Diencephalon (tissue), 1 donor: ENCODE measurements around the gene ACCSL. TPM values are rescaled to one million over a fixed set of nuclear protein-coding genes. Genes with fewer than 3 reads are reported as not detected.

ENCODE experiments used
- total RNA-seq: library from RNA; depleted of rRNA; stranded (reverse); fragments of >200 nt; gene quantifications from one replicate; pipeline ENCODE4 v1.2.3, GENCODE V29; 2014

Gene ACCSL
- not detected for total RNA-seq

GRCh38 chr11:44047931-44048431 lies at the start of gene ACCSL:
Gene ACCSL (plus strand): TSS chr11:44047981. CDS start chr11:44048037, 56 bp downstream.

DNA sequence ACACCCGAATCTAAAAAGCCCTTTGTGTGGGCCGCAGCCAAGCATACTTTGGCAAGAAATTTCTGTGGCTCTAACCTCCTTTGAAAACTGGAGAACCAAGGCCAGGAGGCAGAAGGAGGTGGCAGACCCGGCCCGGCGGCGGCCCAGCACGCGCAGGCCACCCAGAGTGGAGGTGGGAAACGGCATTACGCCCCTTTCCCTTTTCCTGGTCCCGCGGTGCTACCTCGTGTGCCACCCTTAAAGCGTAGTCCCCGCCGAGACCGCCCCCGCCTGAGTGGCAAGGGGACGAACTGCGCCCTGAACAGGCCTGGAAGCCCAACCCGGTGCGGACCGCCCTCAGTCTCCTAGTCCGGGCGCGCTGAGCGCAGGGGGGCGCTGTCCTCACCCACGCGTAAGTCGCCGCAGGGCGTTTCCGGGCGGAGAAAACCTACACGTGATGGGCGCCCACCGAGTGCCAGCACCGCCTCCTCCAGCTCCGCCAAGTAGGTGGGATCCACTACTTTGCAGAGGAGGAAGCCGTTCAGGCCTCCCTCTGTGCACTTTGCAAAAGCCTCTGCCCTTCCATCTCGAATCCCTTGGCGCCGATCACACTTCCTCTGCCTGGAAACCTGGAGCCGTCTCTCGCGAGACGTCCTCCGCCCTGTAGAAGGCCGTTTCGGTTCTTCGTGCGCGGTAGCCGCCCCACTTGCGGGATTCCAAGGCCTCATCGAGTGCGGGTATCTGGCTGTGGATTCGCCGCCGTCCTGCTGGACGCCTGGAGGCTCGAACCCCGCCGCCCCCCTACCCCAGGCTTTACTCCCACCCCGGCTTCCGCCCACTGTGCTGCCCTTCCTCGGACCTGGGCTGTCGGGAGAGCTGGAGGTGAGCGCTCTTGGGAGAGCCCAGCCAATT lies 18.3 kb downstream of the ACCSL start, which contains the start of gene ACCS:
TSS of gene ACCS (plus strand) at position 430 of the 891 bp plus-strand sequence. CDS start 1,358 bp downstream, outside the sequence.

DNA sequence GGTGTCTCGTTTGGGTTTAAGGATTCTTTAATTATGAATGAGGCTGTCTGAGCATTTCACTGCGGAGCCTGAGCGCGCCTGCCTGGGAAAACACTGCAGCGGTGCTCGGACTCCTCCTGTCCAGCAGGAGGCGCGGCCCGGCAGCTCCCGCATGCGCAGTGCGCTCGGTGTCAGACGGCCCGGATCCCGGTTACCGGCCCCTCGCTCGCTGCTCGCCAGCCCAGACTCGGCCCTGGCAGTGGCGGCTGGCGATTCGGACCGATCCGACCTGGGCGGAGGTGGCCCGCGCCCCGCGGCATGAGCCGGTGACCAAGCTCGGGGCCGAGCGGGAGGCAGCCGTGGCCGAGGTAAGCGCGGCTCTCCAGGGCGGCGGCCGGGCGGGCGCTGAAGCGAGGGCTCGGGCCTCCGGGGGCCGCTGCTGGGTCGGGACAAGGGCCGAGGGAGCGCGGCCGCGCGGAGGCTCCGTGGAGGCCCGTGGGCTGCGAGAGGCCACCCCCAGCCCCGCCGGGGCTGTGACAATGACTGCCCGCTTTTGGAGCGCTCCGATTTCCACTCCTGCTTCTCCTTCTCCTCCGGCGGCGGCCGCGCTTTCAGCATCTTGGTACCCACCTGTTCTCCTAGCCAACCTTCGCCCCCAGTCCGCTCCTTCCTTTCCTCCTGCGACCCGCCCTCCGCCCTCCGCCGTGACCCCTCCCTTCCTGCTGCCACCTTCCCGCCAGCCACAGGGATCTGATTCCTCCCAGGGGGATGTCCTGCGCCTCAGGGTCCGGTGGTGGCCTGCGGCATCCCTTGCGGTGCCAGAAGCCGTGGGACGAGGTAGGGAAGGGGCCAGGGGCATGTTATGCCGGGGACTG lies 48.0 kb downstream of the ACCSL start, which contains the start of gene EXT2:
TSS of gene EXT2 (plus strand) at position 173 of the 854 bp plus-strand sequence. CDS start 12,035 bp downstream, outside the sequence.

Other genes starting within 250 kb of the ACCSL start
- gene ALKBH3, start 167.2 kb upstream of the ACCSL start, total RNA-seq: 21.2 TPM
- gene C11orf96, start 105.3 kb upstream of the ACCSL start, total RNA-seq: 16.8 TPM
- gene ACCS, start 18.3 kb downstream of the ACCSL start, total RNA-seq: 16.6 TPM
- 100 TPM for gene EXT2, start 47.7 kb downstream of the ACCSL start, total RNA-seq